Ramos (cell line): ENCODE results near the gene GARIN5A.
"Not testable (repeated sequence)": the region's sequence is repeated elsewhere in the genome, so short reads cannot be mapped to it uniquely, and the experiment has no call there.

Source experiments
- in situ Hi-C: fragments of 300-500 bp; cut with MboI; formaldehyde crosslinking; loops from one replicate; pipeline ENCODE4 v1.14.3; 2022; ENCODE audit warnings: low sequenced_read_pairs; ENCODE audit not compliant: unreplicated experiment

GARIN5A gene

DNA sequence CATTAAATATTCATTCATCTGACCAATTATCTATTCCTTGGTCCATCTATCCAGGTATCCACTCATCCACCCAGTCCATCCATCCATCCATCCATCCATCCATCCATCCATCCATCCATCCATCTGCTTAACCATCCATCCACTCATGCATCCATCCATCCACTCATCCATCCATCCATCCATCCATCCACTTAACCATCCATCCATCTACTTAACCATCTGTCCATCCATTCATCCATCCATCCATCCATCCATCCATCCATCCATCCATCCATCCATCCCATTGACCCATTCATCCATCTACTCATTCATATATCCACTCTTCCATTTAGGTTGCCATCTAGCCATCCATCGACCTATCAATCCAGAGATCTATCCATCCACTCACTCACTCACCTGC, 32.6 kb downstream of the GARIN5A start:
- in situ Hi-C loops = no loop called here

DNA sequence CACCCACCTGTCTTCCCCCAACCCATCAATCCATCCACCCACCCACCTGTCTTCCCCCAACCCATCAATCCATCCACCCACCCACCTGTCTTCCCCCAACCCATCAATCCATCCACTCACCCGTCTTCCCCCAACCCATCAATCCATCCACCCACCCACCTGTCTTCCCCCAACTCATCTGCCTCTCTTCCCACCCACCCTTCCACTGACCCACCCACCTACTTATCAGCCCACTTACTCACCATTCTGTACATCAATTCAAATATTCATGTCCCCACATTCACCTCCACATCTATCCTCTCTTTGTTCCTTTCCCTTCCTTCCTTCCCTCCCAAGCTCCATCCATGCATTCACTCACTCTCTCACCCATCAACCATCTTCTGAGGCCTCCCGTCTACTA, 37.5 kb downstream of the GARIN5A start:
- in situ Hi-C loops = not testable (repeated sequence)

DNA sequence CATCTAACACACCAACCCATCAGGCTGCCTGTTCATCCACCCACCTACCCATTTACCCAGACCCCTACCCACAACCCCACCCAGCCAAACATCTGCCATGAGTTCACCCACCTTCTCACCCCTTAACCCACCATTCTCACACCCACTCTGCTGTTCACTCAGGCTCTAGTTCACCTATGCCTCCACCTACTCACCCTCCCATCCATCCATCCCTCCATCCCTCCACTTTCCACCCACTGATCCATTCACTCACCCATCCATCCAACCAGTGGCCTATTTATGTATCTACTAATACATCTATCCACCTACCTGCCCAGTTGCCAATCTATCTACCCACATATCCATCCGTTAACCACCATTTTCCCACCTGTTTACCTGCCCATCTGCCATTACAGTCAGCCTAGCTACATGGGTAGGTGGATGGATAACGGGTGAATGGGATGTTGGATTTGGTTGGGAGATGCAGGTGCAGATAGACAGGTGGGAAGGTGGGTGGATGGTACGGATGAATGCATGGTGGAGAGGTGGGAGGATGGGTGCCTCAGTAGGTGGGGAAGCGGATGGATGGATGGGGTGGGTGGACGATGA, 38.7 kb downstream of the GARIN5A start:
- in situ Hi-C loops = no loop called here

DNA sequence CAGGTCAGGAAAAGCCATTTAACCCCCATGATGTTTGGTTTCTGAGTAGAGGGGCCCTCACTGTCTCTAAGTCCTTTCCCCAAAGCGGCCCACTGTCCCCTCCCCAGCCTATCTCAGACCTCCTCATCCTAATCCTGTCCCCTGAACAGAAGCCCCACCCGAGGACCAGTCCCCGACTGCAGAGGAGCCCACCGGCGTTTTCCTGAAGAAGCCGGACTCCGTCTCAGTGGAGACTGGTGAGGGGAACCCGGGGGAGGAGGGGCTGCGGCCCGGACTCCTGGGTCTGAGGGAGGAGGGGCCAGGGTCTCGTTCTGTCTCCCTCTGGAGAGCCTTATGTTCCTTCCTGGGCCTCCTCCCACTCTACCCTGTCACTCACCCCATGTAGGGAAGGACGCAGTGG, 41.0 kb downstream of the GARIN5A start:
- in situ Hi-C loops = no loop called here

DNA sequence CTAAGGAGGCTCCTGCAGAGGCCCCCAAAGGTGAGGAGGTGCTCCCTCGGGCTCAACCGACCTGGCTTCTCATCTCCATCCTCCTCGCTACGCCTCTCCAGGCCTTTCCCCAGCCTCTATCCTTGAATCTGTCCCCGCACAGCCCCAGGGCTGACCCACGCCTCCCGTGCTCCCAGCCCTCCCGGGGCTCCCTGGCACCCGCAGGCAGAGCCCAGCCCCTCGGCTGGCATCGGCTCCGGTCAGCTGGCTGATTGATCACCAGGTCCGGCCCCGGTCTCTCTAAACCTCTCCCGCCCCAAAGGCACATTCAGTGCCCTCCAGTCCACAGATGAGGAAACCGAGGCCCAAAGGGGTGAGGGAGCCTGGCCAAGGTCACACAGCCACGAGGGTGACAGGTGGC, 41.4 kb downstream of the GARIN5A start:
- in situ Hi-C loops = no loop called here

DNA sequence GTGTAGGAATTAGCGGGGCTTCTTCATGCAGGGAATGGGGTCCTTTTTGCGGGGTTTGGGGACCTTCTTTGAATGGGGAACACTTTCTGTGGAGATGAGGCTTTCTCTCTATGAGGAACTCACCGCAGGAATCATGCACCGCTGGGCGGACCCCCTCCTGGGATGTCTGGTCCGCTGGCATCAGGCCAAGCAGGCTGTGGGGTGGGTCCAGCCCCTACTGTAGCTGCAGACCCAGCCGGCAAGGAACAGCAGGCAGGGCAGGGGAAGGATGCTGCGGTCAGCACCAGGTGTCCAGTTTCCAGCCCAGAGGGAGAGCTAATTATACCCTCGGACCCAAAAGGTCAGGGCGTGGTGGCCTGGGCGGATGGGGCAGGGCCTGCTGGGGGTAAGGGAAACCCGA, 42.1 kb downstream of the GARIN5A start:
- in situ Hi-C loops = no loop called here

DNA sequence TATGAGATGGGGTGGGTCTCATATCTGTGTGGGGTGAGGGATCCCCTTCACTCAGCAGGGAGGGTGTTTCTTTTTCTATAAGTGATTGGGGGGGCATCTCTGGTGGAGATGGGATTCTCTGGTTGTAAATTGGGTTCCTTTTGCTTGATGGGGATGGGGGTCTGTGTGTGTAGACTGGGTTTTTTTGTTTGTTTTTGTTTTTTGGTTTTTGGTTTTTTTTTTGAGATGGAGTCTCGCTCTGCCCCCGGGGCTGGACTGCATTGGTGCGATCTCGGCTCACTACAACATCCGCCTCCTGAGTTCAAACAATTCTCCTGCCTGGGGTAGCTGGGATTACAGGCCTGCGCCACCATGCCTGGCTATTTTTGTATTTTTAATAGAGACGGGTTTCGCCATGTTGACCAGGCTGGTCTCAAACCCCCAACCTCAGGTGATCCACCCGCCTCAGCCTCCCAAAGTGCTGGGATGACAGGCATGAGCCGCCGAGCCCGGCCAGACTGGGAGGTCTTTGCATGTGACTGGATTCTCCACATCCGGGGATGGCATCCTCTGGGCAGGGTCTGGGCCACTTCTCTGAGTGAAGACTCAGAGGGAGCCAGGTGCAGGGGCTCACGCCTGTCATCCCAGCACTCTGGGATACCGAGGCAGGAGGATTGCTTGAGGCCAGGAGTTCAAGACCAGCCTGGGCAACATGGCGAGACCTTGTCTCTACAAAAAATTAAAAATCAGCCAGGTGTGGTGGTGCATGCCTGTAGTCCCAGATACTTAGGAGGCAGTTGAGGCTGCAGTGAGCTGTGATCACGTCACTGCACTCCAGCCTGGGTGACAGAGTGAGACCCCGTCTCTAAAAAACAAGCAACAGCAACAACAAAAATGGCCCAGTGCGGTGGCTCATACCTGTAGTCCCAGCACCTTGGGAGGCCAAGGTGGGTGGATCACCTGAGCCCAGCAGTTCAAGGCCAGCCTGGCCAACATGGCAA, 43.2 kb downstream of the GARIN5A start:
- in situ Hi-C loops = no loop called here

DNA sequence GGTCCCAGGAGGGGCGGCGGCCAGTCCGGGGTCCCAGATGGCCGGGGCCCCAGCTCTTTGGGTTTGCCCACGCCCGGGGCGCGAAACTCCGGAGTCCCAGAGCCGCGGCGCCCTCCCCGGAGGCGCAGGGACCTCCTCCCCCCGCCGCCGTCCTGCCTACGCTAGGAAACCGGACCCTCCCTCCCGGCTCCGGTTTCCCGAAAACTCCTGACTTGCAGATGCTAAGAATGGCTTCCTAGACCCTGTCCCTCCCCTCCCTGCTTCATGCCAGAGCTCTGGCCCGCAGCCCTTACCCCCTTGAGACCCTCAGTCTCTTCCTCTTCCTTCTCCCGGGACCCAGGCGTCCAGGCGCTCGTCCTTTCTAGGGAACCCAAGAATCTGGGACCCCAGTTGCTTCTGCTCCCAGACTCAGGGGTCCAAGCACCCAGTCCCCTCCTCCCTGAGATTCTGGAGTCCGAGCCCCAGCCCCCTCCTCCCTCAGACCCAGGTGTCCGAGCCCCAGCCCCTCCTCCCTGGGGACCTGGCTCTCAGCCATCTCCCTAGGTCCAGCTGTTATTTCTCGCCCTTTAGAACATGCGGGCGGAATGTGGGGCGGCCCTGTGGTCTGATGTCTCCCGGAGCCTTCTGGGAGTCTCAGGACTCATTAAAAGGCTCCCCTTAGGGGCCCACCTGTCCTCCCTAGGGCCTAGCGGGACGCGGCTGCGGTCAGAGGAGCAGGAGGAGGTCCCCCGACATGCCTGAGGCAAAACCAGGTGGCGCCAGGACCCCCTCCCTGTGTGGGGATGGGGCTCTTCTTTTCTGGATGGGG, 44.2 kb downstream of the GARIN5A start, which contains the start of gene MYBPC2:
Gene MYBPC2, plus strand, starts transcription at position 672 of the 808 bp plus-strand sequence. Its CDS starts 62 bp downstream, at position 734.
- in situ Hi-C loops = no loop called here

DNA sequence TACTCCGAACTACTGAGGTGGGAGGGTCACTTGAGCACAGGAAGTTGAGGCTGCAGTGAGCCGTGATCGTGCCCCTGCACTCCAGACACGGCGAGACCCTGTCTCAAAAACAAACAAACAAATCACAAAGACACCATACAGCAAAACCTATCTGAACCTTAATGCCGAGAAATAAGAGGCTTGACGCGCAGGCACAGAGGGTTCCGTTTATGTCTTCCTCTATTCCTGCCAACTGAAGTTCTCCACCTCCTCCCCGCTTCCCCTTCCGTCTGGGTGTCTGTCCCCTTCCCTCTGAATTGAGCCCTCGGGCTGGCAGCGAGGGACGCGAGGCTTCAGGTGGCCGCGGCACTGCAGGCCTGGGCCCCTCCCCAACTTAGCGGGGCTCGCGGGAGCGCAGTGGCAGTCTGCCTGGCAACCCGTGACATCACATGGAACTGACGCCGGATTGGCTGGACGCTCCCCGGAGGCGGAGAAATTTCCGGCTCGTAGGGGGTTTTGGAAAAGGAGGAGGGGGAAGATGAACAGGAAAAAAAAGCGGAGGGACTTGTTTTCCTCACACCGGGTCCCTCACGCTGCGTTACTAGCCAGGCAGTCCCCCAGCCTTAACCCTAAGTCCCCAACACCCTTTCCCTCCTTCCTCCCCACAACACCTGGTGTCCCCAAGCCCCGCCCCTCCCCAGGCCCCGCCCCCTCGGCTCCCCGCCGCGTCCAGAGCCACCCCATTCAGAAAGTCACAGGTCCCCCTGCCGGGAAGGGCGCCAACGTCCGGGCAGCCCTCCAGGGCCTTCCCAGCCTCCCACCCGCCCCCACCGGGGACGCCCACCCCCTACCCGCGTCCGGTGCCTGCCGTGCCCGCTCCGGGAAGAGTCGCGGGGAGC, 45.1 kb downstream of the GARIN5A start:
- in situ Hi-C loops = no loop called here

DNA sequence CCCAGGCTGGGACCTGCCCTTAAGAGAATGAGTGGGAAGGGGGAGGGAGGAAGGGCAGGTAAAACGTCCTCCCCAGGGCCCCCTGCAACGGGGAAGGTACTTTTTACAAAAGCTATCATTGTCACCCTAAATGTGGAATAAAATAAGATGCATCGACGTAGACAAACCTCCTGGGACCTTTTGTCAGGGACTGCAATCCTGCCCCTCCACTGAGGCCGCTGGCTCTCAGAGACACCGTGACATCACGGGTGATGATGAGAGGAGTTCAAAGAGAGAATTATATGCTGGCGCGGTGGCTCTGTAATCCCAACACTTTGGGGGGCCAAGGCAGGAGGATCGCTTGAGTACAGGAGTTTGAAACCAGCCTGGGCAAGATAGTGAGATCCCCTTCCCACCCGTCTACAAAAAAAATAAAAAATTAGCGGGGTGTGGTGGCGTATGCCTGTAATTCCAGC, 45.7 kb downstream of the GARIN5A start:
- in situ Hi-C loops = no loop called here

DNA sequence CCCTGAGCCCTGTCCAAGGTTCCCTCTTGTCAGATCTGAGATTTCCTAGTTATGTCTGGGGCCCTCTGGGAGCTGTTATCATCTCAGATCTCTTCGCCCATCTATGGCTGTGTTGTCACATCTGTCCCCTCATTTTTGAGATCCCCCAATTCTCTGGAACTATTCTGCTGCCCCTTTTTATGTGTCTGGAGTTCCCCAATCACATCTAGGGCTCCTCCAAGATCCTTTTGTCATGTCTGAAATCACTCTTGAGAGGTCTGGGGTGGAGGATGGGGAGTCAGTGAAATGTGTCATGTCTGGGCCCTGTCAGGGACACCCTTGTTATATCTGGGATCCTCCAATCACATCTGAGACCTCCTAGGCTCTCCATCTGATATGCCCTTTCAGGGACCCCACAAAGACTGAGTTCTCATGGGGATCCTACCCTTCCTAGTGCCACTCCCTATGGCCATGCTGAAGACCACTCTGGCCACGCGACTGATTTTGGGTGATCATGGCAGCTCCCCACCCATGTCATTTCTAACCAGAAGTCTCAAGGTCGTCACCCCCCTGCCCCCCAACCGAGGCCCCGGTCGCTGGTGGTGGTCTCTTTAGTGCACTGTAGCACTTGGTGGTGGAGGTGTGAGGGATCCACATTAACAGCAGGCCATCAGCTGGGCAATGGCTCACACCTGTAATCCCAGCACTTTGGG, 47.7 kb downstream of the GARIN5A start:
- in situ Hi-C loops = no loop called here

DNA sequence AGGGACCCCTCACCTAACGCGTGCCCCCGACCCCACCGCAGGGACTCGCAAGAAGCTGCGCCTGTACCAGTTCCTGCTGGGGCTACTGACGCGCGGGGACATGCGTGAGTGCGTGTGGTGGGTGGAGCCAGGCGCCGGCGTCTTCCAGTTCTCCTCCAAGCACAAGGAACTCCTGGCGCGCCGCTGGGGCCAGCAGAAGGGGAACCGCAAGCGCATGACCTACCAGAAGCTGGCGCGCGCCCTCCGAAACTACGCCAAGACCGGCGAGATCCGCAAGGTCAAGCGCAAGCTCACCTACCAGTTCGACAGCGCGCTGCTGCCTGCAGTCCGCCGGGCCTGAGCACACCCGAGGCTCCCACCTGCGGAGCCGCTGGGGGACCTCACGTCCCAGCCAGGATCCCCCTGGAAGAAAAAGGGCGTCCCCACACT, 48.6 kb downstream of the GARIN5A start:
- in situ Hi-C loops = no loop called here

DNA sequence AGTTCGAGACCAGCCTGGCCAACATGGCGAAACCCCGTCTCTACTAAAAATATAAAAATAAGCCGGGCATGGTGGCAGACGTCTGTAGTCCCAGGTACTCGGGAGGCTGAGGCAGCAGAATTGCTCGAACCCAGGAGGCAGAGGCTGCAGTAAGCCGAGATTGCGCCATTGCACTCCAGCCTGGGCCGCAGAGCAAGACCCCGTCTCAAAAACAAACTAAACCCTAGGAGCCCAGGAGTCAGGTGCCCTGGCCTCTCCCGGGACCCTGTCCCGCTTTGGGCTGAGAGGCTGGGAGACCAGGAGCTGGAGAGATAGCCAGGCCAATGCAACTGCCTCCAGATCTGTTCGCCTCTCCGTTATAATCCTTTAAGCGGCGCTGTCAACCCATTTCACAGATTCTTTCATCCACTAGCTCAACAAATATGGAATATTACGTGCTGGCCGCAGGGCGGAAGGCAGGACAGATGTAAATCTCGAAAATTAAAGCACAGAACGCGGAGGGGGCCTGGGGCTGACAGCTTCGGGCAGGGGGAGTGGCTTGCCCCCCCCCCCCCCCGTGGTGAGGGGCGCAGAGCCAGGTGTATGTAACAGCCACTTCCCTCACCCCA, 49.2 kb downstream of the GARIN5A start:
- in situ Hi-C loops = no loop called here

DNA sequence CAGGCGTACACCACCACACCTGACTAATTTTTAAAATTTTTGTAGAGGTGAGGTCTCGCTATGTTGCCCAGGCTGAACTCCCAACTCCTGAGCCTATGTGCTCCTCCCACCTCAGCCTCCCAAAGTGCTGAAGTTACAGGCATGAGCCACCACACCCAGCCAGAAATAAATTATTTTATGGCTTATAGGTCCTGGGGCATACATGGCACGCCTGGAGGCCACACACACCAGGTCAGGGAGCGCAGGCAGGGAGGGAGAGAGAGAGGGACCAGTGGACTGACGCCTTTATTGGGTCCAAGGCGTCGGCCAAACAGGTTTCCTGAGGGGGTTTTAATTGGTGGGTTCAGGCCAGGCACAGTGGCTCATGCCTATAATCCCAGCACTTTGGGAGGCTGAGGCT, 51.1 kb downstream of the GARIN5A start:
- in situ Hi-C loops = no loop called here

DNA sequence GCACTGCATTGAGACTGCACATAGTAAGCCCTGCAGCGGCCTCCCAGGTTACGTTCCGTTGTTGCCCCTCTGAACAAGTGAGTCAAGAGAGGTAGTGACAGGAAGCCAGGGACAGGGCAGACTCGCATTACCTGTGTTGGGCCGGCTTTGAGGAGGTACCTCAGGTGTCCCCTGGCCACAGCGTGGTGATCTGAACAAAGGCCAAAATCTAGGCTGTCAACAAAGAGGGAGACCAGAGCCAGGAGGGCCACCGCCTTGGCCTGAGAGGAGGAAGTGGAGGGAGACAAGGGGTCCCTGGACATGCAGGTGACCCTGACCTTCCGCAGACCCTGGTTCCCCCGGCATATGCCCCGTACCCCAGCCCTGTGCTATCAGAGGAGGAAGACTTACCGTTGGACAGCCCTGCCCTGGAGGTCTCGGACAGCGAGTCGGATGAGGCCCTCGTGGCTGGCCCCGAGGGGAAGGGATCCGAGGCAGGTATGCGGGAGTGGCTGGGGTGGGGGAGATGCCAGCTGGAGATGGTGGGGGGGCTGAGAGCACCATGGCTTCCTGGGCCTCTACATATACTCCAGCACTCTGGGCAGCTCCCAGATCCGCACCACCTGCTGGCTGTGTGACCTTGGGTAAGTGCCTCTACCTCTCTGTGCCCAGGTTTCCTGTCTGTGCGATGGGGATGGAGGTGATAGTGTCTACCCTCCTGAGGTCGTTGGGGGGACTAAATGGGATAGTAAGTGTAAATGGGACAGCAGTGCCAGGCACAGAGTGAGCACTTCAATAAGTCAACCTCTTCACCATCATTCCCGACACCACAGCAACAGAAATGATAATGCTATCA, 53.2 kb downstream of the GARIN5A start:
- in situ Hi-C loops = no loop called here

DNA sequence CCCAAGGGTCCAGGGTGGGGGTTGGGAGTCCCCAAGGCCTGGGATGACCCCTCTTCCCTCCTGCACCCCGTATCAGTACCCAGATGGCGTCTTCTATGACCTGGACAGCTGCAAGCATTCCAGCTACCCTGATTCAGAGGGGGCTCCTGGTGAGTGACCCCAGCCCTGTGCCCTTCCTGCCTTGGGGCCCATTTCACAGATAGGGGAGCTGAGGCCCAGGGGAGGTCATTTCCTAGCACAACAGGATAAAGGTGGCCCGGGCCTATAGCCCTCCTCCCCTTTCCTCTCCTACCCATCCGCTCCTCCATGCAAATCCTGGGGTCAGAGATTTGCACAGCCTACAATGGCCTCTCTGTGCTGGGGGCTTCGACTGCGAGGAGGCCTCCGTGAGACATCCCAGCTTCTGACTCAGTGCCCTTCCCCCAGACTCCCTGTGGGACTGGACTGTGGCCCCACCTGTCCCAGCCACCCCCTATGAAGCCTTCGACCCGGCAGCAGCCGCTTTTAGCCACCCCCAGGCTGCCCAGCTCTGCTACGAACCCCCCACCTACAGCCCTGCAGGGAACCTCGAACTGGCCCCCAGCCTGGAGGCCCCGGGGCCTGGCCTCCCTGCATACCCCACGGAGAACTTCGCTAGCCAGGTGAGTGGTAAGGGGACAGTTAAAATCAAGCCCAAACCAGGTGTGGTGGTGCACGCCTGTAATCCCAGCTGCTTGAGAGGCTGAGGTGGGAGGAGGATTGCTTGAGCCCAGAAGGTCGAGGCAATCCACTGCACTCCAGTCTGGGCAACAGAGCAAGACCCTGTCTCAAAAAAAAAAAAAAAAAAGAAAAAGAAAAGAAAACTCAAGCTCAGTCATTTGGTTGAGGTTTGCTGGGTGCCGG, 54.0 kb downstream of the GARIN5A start:
- in situ Hi-C loops = no loop called here

DNA sequence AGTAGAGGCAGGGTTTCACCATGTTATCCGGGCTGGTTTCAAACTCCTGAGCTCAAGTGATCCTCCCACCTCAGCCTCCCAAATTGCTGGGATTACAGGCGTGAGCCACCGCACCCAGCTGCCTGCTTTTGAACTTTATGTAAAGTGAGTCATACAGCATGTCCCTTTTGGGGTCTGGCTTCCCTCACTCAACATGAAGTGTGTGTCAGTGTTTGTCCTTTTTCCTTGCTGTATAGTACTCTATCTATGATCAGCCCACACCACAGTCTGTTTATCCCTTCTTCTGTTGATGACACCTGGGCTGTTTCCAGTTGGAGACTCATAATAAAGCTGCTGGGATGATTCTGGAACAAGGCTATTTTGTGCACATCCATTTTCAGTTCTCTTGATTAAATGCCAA, 55.8 kb downstream of the GARIN5A start:
- in situ Hi-C loops = no loop called here
